Psoas muscle (tissue), 8 donors: ENCODE data around the gene TEX51. TPM values are rescaled to one million over a fixed set of nuclear protein-coding genes. Genes with fewer than 3 reads are reported as not detected.

ENCODE experiments used
- ATAC-seq, 4 donors: fragments of 200-7000 bp; cut with Tn5 transposase; one replicate each; pipeline ENCODE4 v1.9.1; 2020; ENCODE audit warnings: moderate library complexity in 3 of 4, mild to moderate bottlenecking in 2 of 4
- DNase-seq, 2 donors: peaks; one replicate each; pipeline ENCODE4 v3.0.0-alpha.2; 2020
- H3K27ac ChIP-seq: fragments of 200-600 bp; one replicate; pipeline ENCODE4 v1.8.0; 2022
- H3K27me3 ChIP-seq, 3 donors: fragments of 200-600 bp in 1 of 3; one replicate each; pipeline versions ENCODE4 v1.6.1 to v1.8.0; 2013 to 2022; ENCODE audit warnings: low read length in 2 of 3, mild to moderate bottlenecking in 2 of 3, moderate library complexity in 1 of 3; ENCODE audit not compliant: insufficient read depth in 3 of 3
- H3K36me3 ChIP-seq, 2 donors: fragments of 200-600 bp in 1 of 2; one replicate each; pipeline versions ENCODE4 v1.6.1 to v1.8.0; 2013 to 2022; ENCODE audit warnings: low read depth in 1 of 2, mild to moderate bottlenecking in 1 of 2, moderate library complexity in 1 of 2; ENCODE audit not compliant: insufficient read depth in 1 of 2
- H3K4me1 ChIP-seq: fragments of 200-600 bp; one replicate; pipeline ENCODE4 v1.8.0; 2022
- H3K4me3 ChIP-seq: fragments of 200-600 bp; one replicate; pipeline ENCODE4 v1.8.0; 2022; ENCODE audit warnings: mild to moderate bottlenecking
- H3K9me3 ChIP-seq: fragments of 200-600 bp; one replicate; pipeline ENCODE4 v1.8.0; 2022
- WGBS, 3 donors: extraction: QIAGEN DNeasy Blood & Tissue Kit; methylation state at CpG; one replicate each; pipeline versions ENCODE4 v1.1.6 to v1.1.7; 2013; 5-methylcytosine and 5-hydroxymethylcytosine counted together
- intact Hi-C, 2 donors: fragments of 100-400 bp; cut with DNase I; formaldehyde crosslinking; loops; one replicate each; pipeline versions ENCODE4 v1.11.0 to v1.14.2; 2022
- polyA plus RNA-seq, 3 donors: library from polyadenylated mRNA; stranded (reverse); fragments of 200-250 nt; gene quantifications; one replicate each; pipeline ENCODE4 v1.2.3, GENCODE V29; 2013
- total RNA-seq, 4 donors: library from RNA; stranded (reverse); fragmentation: NEBNext Ultra II Directional in 2 of 4; extraction: Animal tissue kit (Norgen Biotek cat#: 25700) in 2 of 4; gene quantifications; one replicate each; pipeline versions ENCODE4 v1.2.1 to v1.2.4, GENCODE V29; 2021 to 2023
- TF ChIP-seq, protein P1 (sequence below): fragments of 200-600 bp; IDR thresholded peaks from one replicate; pipeline ENCODE4 v1.8.0; 2022; ENCODE audit warnings: antibody characterized with exemption
- donor health status: healthy with polysubstance abuse.
- donor health status: DM: no; HTN: no; CAD: no; lungs with moderate emphysema.
- donor health status: Bipolar disorder and iron deficiency.
- donor health status: healthy.
- donor health status: DM: yes; HTN: yes; CAD: no.
- donor health status: DM: no; HTN: no; CAD: no.
- donor health status: DM: no; HTN: no; CAD: no.
- donor health status: DM: yes; HTN: yes; CAD: no.

Gene TEX51
- total and polyA plus RNA-seq, 7 donors = not detected

DNA sequence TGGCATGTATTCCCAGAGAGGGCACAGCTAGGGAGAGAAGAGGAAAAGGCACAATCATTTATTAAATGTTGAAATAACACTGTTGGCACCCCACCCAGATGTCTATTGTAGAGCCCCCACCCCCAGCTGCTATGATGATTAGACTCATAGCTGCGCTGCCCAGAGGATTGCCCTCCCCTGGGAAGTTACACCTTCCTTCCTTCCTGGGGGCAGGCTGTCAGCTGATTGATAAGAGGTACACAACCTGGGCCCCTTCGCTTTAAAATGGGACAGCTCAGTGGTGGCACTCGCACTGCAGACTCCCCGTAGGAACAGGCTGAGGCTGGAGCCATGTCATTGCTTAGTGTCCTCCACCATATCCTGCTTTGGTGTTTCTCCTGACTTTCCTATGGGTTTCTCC lies 18.1 kb downstream of the TEX51 start:
- intact Hi-C loops = no loop called here
- H3K27me3 ChIP-seq = peaks cover 0 to 2% (median 0%) of the 10 kb centered on the region in 3 donors
- H3K4me1 ChIP-seq = no peaks in the 10 kb centered on the region
- H3K36me3 ChIP-seq = no peaks in the 10 kb centered on the region
- no peak overlapping the region for H3K4me3 ChIP-seq
- ATAC-seq (no peak), DNase-seq (no peak)
- H3K27ac ChIP-seq = no peak overlapping the region
- 93 to 97% (median 93%) methylated on average over 4 of the region's 4 CpGs for WGBS, 3 donors
- no peaks in the 10 kb centered on the region for H3K9me3 ChIP-seq
- TF ChIP-seq, protein P1, sequence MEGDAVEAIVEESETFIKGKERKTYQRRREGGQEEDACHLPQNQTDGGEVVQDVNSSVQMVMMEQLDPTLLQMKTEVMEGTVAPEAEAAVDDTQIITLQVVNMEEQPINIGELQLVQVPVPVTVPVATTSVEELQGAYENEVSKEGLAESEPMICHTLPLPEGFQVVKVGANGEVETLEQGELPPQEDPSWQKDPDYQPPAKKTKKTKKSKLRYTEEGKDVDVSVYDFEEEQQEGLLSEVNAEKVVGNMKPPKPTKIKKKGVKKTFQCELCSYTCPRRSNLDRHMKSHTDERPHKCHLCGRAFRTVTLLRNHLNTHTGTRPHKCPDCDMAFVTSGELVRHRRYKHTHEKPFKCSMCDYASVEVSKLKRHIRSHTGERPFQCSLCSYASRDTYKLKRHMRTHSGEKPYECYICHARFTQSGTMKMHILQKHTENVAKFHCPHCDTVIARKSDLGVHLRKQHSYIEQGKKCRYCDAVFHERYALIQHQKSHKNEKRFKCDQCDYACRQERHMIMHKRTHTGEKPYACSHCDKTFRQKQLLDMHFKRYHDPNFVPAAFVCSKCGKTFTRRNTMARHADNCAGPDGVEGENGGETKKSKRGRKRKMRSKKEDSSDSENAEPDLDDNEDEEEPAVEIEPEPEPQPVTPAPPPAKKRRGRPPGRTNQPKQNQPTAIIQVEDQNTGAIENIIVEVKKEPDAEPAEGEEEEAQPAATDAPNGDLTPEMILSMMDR = no peak

DNA sequence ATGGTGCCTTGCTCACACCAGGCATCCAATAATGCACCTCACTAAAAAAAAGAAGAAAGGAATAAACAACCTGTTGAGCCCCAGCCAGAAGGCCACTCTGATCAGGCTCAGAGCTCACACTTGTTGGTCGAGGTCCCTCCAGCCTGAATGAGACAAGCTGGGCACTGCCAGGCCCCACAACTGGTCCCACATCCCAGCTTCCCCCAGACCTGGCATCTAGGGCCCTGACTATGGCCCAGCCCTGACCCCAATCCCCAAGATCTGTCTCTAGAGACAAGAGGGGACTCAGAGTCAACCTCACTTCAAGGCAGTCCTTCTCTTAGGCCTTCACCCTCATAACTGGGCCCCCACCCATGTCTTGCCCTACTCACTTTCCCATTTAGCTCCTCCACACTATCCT lies 22.4 kb downstream of the TEX51 start:
- 43 to 74% (median 60%) methylated on average over 1 of the region's 1 CpG for WGBS, 3 donors
- H3K9me3 ChIP-seq = no peaks in the 10 kb centered on the region
- no peaks in the 10 kb centered on the region for H3K36me3 ChIP-seq
- TF ChIP-seq, protein P1 = no peak
- H3K4me3 ChIP-seq = no peak overlapping the region
- ATAC-seq = no peak
- H3K27me3 ChIP-seq = no peaks in the 10 kb centered on the region
- no peaks in the 10 kb centered on the region for H3K4me1 ChIP-seq
- no peak for DNase-seq
- no peak overlapping the region for H3K27ac ChIP-seq
- intact Hi-C loops = no loop called here

DNA sequence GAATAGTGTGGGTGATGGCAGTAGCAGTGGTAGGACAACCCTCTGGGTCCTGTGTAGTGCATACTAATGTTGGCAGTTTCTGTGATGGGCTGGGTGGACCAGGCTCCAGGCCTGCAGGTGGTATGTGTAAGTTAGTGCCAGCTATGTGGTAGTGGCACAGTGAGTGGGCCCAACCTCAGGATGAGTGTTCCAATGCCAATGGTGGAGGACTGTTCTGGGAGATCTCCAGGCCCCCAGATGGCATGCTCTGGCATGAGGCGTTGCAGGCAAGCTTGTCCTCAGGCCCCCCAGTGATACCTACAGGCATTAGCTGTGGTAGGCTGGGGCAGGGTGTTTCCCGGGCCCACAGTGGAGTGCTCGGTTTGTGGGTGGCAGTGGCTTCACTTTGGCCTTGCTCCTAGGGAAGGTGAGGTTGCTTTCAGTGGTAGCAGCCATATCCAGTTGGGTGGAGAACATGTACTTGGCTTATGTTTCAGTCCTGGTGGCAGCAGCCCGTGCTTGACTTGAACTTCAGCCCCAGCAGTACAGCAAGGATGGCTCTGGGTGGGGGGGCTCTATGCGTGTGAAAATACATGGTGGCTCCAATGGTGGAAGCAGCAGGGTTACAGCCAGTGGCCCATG lies 32.4 kb downstream of the TEX51 start:
- H3K27ac ChIP-seq = no peak overlapping the region
- DNase-seq (no peak), ATAC-seq (no peak)
- TF ChIP-seq, protein P1 = no peak
- H3K4me3 ChIP-seq = no peak overlapping the region
- H3K4me1 ChIP-seq = no peaks in the 10 kb centered on the region
- intact Hi-C loops = no loop called here
- H3K9me3 ChIP-seq = no peaks in the 10 kb centered on the region
- WGBS, 3 donors = 80 to 93% (median 86%) methylated on average over 5 of the region's 5 CpGs
- H3K36me3 ChIP-seq = no peaks in the 10 kb centered on the region
- H3K27me3 ChIP-seq = peaks cover 0 to 10% (median 0%) of the 10 kb centered on the region in 3 donors

DNA sequence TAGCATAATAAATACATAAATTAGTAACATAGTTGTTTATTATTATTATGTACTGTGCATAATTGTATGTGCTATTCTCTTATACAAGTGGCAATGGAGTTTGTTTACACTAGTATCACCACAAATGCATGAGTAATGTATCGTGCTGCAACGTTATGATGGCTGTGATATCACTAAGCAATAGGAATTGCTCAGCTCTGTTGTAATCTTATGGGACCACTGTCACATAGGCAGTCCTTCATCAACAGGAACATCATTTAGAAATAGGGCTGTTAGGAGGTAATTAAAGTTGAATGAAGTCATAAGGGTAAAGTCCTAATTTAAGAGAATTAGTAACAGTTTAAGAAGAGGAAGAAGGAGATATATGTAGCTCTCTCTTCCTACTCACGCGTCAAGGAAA lies 33.8 kb downstream of the TEX51 start:
- Histone ChIP-seq H3K36me3 (no peaks in the 10 kb centered on the region), H3K27me3 (peaks cover 0 to 10% (median 0%) of the 10 kb centered on the region in 3 donors), H3K27ac (no peak overlapping the region), H3K9me3 (no peaks in the 10 kb centered on the region), H3K4me1 (no peaks in the 10 kb centered on the region), H3K4me3 (no peak overlapping the region)
- ATAC-seq (no peak), DNase-seq (no peak)
- TF ChIP-seq, protein P1 = no peak
- 75 to 82% (median 79%) methylated on average over 4 of the region's 4 CpGs for WGBS, 3 donors
- intact Hi-C loops = no loop called here
